NB4 (cell line): ENCODE results near the gene STK36.
A peak's percentile ranks its signal among the peaks of the same experiment; 100 is the strongest.
"Not testable (repeated sequence)": the region's sequence is repeated elsewhere in the genome, so short reads cannot be mapped to it uniquely, and the experiment has no call there.

Experiments
- CTCF ChIP-seq: IDR thresholded peaks from one replicate; pipeline ENCODE4 v1.5.1; 2012; ENCODE audit warnings: low read depth, low read length
- POLR2A ChIP-seq: IDR thresholded peaks from 2 replicates; pipeline ENCODE4 v1.6.1; 2011; ENCODE audit warnings: mild to moderate bottlenecking; ENCODE audit not compliant: insufficient read length; ENCODE audit errors: extremely low read depth

- peak; percentile 95 for TF ChIP-seq CTCF
- not testable (repeated sequence) for TF ChIP-seq POLR2A
Measured at GRCh38 chr2:218687400-218688060, 15.6 kb downstream of the STK36 start.
